Amniotic epithelial cell (primary cell): ENCODE data around the gene NKG7.

Experiments used
- DNase-seq: peaks from one replicate; pipeline ENCODE4 v3.0.0-alpha.2; 2010; ENCODE audit warnings: low read depth

Gene NKG7

DNA sequence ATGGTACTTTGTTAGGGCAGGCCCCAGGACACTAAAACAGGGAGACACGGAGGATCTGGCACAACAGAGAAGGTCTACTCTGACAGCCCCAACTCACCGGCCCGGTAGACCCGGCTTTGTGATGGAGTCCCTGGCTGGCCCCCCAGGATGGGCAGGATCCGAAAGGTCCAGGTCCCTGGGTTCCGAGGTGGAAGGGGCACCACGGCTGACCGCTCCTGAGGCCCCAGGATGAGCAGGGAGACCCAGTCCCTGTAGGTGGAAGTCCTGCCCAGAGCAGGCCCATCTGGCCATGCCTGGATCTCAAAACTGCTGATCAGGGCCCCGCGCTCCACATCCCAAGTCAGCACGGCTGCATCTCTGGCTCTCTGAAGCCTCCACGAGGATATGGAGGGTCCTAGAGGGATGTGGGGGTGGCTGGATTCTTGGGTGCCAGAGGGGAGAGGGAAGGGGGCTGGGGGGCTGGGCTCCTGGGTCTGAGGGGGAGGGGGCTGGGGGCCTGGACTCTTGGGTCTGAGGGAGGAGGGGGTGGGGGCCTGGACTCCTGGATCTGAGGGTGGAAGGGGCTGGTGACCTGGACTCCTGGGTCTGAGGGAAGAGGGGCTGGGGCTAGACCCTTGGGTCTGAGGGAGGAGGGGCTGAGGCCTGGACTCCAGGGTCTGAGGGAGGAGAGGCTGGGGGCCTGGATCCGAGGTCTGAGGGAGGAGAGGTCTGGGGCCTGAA lies 35.2 kb downstream of the NKG7 start:
- no peak for DNase-seq

DNA sequence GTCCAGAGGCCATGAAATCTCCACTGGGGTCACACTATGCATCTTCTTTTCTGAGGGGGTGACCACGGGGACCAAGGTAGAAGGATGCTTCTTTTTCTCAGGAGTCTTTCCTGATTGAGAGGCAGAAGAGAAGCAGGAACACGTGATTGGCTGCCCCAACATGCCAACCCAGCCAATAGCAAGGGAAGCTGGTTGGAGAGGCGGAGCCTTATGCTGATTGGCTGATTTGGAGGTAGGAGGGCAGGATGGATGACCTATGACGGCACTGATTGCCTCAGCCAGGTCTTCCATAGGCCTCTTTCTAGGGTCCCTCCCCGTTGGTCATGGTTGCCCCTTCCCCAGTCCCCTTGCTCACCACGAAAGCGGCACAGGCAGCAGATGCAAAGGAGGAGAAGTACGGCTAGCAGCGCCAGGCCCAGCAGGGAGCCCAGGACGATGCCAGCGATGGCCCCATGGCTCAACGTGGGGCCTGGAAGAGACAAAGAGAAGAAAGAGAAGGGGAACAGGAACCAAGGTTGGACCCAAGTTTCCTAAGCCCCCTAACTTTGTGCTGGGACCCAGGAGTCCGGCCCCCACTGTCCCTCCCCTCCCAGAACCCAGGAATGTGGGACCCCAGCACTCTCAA lies 38.5 kb downstream of the NKG7 start:
- no peak for DNase-seq

DNA sequence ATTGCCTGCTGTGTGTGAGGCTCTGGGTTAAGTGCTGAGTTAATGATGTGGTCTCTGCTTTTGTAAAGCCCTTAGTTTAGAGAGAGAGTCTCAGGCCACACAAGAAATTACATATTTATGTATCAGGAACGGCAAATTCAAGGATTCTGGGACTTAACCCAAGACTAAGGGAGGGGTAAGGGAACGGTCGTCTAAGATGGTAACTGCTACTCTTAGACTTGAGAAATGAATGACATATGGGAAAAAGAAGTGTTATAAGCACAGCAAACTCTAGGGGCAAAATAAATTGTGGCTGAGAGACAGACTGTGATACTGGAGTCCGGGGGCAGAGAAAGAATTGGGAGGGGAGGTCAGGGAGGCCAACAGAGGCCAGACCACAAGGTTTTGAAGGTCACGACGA lies 40.7 kb downstream of the NKG7 start:
- no peak for DNase-seq

DNA sequence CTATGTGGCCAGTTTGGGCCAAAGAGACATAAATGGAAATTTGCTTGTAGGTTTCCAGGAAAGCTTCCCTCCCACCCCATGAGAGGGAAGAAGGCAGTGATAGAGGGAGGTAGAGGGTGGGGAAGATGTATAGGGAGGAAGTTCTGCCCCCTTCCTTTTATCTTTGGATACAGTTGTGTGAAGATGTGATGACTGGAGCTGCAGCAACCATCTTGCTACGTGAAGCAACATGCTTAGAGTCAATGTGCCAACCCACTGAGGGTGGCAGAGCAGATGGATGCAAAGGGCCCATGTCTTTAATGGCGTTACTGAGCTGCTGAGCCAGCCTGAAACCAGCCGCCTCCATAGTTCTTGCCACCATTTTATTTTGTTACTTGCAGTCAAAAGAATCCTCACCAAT lies 41.3 kb downstream of the NKG7 start:
- DNase-seq, result no peak

DNA sequence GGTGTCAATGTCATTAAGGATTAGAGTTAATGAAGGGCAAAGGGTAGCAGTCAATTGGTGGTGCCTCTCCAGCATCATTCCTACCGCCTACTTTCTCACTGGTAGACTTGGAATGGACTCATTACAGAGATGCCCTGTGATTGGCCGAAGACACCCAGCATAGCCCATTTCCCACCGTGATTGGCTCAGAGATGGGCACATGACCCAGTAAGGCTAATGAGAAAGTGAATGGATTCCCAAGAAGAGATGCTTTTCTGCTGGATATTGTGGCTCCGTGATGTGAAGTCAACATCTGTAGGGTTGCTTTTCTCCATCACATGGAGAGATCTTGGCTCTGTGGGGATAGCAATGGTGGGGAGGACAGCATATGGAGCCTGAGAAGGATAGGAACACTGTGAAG lies 42.1 kb downstream of the NKG7 start:
- DNase-seq, result no peak

DNA sequence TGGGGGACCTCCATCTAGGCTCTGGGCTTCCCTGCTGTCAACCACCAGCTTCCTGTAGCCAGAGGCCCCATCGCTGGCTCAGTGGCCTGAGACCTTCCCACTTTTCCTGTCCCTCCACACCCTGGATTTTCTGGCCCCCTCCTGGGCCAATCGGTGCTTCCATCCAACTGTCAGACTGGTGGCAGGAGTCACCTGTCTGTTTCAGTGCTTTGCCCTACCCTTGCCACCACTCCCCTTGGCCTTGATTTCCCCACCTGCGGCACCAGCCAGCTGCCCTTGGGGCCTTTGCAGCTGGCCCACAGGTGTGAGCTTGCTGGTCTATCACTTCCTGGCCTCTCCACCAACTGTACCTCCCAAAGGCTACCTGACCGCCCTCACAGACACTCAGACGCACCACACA lies 43.0 kb downstream of the NKG7 start:
- DNase-seq, result no peak

DNA sequence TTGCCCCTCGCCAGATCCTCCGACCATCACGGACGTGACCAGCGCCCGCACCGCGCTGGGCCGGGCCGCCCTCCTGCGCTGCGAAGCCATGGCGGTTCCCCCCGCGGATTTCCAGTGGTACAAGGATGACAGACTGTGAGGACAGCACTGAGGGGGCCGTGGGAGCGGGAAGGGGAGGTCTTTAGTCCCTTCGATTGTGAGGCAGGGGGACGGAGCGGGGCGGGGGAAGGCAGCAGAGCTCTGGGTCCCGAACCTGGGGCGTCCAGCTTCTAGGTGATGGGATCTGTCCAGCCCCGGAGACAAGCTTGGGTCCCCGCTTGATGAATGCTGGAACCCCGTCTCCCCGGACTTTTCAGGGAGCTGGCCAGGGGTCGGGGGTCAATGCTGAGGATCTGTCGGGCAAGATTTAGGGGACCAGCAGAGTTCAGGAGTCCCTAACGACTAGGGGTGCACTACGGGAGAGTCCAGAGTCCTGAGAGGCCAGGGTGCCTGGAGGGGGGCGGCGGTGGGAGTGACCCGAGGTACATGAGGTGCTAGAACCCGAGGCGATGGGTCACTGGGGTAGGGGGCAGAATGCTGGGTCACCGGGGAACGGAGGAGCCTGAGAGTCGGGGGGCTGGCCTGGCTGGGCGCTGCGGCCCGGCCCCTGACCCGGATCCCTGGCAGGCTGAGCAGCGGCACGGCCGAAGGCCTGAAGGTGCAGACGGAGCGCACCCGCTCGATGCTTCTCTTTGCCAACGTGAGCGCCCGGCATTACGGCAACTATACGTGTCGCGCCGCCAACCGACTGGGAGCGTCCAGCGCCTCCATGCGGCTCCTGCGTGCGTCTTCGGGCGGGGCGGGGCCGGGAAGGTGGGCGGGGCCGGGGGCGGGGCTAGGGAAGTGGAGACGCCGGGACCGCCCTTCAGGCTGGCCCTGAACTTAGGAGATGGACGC lies 45.1 kb downstream of the NKG7 start:
- peak; percentile 21 for DNase-seq

DNA sequence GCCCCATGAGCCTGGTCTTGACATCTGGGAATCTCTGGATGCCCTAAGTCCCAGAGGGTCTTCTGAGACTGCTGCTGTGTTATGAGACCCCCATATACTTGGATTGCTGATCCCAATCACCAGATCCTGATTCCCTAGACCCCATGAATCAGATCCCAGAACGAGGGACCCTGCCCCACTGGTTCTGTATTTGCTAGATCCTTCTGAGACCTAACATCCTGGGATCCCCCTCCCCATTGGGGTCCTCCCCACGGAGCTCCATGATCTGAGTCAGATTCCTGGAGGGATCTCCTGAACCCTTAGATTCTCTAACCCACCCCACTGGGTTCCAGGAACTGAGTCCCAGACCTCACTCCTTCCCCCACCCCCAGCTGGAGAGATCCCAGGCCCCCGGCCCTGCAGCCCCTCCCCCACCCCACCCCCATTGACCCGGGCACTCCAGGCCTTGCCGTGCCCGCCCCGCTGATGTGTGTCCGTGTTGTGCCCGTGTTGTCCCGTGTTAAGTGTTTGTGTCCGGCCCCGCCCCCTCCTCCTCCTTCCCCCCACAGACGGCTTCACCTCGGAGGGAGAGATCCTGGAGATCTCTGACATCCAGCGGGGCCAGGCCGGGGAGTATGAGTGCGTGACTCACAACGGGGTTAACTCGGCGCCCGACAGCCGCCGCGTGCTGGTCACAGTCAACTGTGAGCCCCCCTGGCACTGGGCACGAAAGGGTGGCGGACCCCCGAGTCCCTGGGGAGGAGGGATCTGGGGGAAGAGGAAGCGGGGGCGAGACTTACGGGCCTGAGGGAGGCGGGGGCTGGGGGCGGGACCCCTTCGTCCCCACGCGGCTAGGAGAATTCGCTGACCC lies 46.0 kb downstream of the NKG7 start:
- DNase-seq, result no peak

DNA sequence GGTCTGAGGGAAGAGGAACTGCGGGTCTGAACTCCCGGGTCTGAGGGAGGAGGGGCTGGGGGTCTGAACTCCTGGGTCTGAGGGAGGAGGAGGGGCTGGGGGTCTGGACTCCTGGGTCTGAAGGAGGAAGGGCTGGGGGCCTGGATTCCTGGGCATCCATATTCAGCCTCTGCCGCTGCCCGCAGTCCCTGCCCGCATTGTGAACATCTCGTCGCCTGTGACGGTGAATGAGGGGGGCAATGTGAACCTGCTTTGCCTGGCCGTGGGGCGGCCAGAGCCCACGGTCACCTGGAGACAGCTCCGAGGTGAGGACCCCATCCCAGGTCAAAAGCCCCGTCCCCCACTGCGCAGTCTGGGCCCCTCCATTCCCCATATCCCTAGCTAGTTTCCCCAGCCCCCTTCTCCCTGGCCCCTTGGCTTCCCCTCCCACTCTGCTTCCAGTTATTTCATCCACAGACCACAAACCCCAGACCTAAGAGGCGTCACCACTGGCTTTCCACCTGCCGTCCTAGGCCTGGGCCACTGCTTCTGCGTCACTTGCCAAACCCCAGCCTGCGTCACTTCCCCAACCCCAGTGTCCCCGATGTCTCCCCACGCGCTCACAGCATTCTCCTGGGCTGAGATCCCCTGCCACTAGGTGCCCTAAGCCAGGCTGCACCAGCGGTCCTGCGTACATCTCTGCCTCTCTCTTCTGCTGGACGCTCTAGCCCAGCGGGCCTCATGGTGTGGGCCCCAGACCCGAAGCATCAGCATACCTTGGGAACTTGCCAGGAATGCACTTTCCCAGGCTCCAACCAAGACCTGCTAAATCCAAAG lies 47.1 kb downstream of the NKG7 start:
- no peak for DNase-seq

DNA sequence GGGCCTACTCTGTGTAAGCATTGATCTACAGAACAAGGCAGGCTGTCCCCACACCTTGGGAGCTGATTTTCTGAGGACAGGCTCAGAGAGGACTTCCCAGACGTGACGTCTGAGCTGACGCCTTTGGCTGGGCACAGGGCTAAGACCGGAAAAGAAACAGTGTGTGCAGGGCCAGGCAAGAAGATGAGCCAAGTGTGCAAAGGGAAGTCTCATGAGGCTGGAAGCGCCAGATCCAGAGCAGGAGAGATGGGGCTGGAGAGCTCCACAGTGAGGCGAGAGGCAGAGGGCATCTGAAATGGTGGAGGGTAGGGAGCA lies 48.3 kb downstream of the NKG7 start:
- DNase-seq, result no peak

DNA sequence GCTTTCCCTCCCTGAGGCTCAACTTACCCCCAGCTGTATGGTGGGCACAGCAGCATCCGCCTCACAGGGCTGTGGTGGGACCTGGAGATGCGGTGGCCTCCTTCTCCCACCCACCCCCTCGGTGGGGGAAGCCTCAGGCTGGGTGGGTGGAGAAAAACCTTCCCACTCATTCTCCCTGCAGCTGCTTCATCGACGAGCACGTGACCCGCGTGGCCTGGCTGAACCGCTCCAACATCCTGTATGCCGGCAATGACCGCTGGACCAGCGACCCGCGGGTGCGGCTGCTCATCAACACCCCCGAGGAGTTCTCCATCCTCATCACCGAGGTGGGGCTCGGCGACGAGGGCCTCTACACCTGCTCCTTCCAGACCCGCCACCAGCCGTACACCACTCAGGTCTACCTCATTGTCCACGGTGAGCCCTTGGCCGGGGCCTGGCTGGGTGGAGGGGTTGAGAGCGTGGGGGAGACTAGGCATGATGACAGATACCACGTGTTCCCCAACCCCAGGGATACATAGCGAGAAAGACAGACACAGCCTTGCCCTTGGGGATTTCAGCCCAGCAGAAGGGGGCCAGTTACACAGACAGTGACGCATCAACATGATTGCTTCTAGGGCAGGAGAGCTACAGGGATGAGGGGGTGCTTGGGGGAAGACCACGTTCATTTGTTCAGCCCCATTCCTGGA lies 48.8 kb downstream of the NKG7 start:
- DNase-seq, result no peak

DNA sequence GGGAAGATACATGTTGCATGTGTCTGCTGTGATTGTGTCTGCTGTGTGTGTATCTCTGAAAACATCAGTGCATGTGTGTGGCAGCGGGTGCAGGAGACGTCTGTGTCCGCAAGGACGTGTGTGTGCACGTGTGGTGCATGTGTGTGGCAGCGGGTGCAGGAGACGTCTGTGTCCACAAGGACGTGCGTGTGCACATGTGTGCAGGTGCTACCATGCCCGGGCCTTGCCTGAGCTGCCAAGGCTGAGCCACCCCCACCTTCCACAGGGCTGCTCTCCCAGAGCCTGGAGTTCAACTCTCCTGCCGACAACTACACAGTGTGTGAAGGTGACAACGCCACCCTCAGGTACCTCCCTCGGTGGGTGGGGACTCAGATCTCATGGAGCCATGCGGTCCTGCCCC lies 50.7 kb downstream of the NKG7 start:
- DNase-seq, result no peak
